ENCODE results near the gene TEX19.
"Not testable (repeated sequence)": the region's sequence is repeated elsewhere in the genome, so short reads cannot be mapped to it uniquely, and the experiment has no call there.

TEX19 gene

GRCh38 chr17:82380860-82381702 is 22.0 kb downstream of the TEX19 start:
- Histone ChIP-seq H3K27me3 (ENCODE audit: control insufficient read depth, insufficient read depth, low read length, poor library complexity, severe bottlenecking) (no peaks in the 10 kb centered on the region), H3K4me1 (ENCODE audit: control insufficient read depth, insufficient read depth, low read length) (peaks cover 7% of the 10 kb centered on the region), H3K27ac (ENCODE audit: insufficient read depth, low read depth, low read length, poor library complexity, severe bottlenecking) (no peak overlapping the region), H3K9me3 (ENCODE audit: control insufficient read depth, low read length) (no peaks in the 10 kb centered on the region), H3K4me3 (ENCODE audit: insufficient read depth, low read depth, low read length) (no peak overlapping the region), H3K36me3 (ENCODE audit: control insufficient read depth, insufficient read depth, low read length) (no peaks in the 10 kb centered on the region)
- 89 to 90% methylated on average over 23 of the region's 23 CpGs for WGBS, 2 experiments

- not testable (repeated sequence) for H3K9me3 ChIP-seq (ENCODE audit: control insufficient read depth, low read length); H3K27me3 ChIP-seq (ENCODE audit: control insufficient read depth, insufficient read depth, low read length, poor library complexity, severe bottlenecking); H3K27ac ChIP-seq (ENCODE audit: insufficient read depth, low read depth, low read length, poor library complexity, severe bottlenecking); H3K4me3 ChIP-seq (ENCODE audit: insufficient read depth, low read depth, low read length); H3K36me3 ChIP-seq (ENCODE audit: control insufficient read depth, insufficient read depth, low read length)
- 92 to 93% methylated on average over 10 of the region's 10 CpGs for WGBS, 2 experiments
- H3K4me1 ChIP-seq (ENCODE audit: control insufficient read depth, insufficient read depth, low read length), result peaks cover 12% of the 10 kb centered on the region
Measured at GRCh38 chr17:82381703-82382009, 22.6 kb downstream of the TEX19 start.

- not testable (repeated sequence) for H3K9me3 ChIP-seq (ENCODE audit: control insufficient read depth, low read length); H3K36me3 ChIP-seq (ENCODE audit: control insufficient read depth, insufficient read depth, low read length); H3K27me3 ChIP-seq (ENCODE audit: control insufficient read depth, insufficient read depth, low read length, poor library complexity, severe bottlenecking); H3K27ac ChIP-seq (ENCODE audit: insufficient read depth, low read depth, low read length, poor library complexity, severe bottlenecking); H3K4me3 ChIP-seq (ENCODE audit: insufficient read depth, low read depth, low read length)
- H3K4me1 ChIP-seq (ENCODE audit: control insufficient read depth, insufficient read depth, low read length), result peaks cover 14% of the 10 kb centered on the region
- 91 to 94% methylated on average over 21 of the region's 21 CpGs for WGBS, 2 experiments
Measured at GRCh38 chr17:82382220-82382932, 23.3 kb downstream of the TEX19 start.

- Histone ChIP-seq H3K4me3 (ENCODE audit: insufficient read depth, low read depth, low read length) (no peak overlapping the region), H3K27me3 (ENCODE audit: control insufficient read depth, insufficient read depth, low read length, poor library complexity, severe bottlenecking) (no peaks in the 10 kb centered on the region), H3K9me3 (ENCODE audit: control insufficient read depth, low read length) (no peaks in the 10 kb centered on the region), H3K4me1 (ENCODE audit: control insufficient read depth, insufficient read depth, low read length) (peaks cover 14% of the 10 kb centered on the region), H3K36me3 (ENCODE audit: control insufficient read depth, insufficient read depth, low read length) (no peaks in the 10 kb centered on the region), H3K27ac (ENCODE audit: insufficient read depth, low read depth, low read length, poor library complexity, severe bottlenecking) (no peak overlapping the region)
- 90 to 92% methylated on average over 11 of the region's 11 CpGs for WGBS, 2 experiments
Measured at GRCh38 chr17:82382933-82383255, 23.8 kb downstream of the TEX19 start.

GRCh38 chr17:82383411-82383810 is 24.4 kb downstream of the TEX19 start:
- 84 to 86% methylated on average over 17 of the region's 18 CpGs for WGBS, 2 experiments
- Histone ChIP-seq H3K27ac (ENCODE audit: insufficient read depth, low read depth, low read length, poor library complexity, severe bottlenecking) (no peak overlapping the region), H3K4me1 (ENCODE audit: control insufficient read depth, insufficient read depth, low read length) (peaks cover 14% of the 10 kb centered on the region)

GRCh38 chr17:82384051-82384729 is 25.1 kb downstream of the TEX19 start:
- whole genome bisulfite sequencing, 2 experiments, result 88 to 89% methylated on average over 22 of the region's 22 CpGs
- Histone ChIP-seq H3K4me3 (ENCODE audit: insufficient read depth, low read depth, low read length) (no peak overlapping the region), H3K4me1 (ENCODE audit: control insufficient read depth, insufficient read depth, low read length) (peaks cover 14% of the 10 kb centered on the region), H3K27me3 (ENCODE audit: control insufficient read depth, insufficient read depth, low read length, poor library complexity, severe bottlenecking) (no peaks in the 10 kb centered on the region), H3K36me3 (ENCODE audit: control insufficient read depth, insufficient read depth, low read length) (no peaks in the 10 kb centered on the region), H3K9me3 (ENCODE audit: control insufficient read depth, low read length) (no peaks in the 10 kb centered on the region), H3K27ac (ENCODE audit: insufficient read depth, low read depth, low read length, poor library complexity, severe bottlenecking) (no peak overlapping the region)

More at GRCh38 chr17:82383411-82383810, 24.4 kb downstream of the TEX19 start:
- no peaks in the 10 kb centered on the region for H3K27me3 ChIP-seq (ENCODE audit: control insufficient read depth, insufficient read depth, low read length, poor library complexity, severe bottlenecking)
- H3K9me3 ChIP-seq (ENCODE audit: control insufficient read depth, low read length), result no peaks in the 10 kb centered on the region
- no peaks in the 10 kb centered on the region for H3K36me3 ChIP-seq (ENCODE audit: control insufficient read depth, insufficient read depth, low read length)
- no peak overlapping the region for H3K4me3 ChIP-seq (ENCODE audit: insufficient read depth, low read depth, low read length)

GRCh38 chr17:82384730-82385481 is 25.9 kb downstream of the TEX19 start:
- WGBS, 2 experiments, result 79% methylated on average over 26 of the region's 26 CpGs
- Histone ChIP-seq H3K36me3 (ENCODE audit: control insufficient read depth, insufficient read depth, low read length) (no peaks in the 10 kb centered on the region), H3K9me3 (ENCODE audit: control insufficient read depth, low read length) (no peaks in the 10 kb centered on the region), H3K27me3 (ENCODE audit: control insufficient read depth, insufficient read depth, low read length, poor library complexity, severe bottlenecking) (no peaks in the 10 kb centered on the region), H3K4me3 (ENCODE audit: insufficient read depth, low read depth, low read length) (no peak overlapping the region), H3K4me1 (ENCODE audit: control insufficient read depth, insufficient read depth, low read length) (peaks cover 14% of the 10 kb centered on the region), H3K27ac (ENCODE audit: insufficient read depth, low read depth, low read length, poor library complexity, severe bottlenecking) (no peak overlapping the region)

GRCh38 chr17:82385559-82386254 is 26.7 kb downstream of the TEX19 start:
- H3K9me3 ChIP-seq (ENCODE audit: control insufficient read depth, low read length), result no peaks in the 10 kb centered on the region
- H3K27ac ChIP-seq (ENCODE audit: insufficient read depth, low read depth, low read length, poor library complexity, severe bottlenecking), result no peak overlapping the region
- 39 to 40% methylated on average over 22 to 26 of the region's 26 CpGs for WGBS, 2 experiments
- no peaks in the 10 kb centered on the region for H3K27me3 ChIP-seq (ENCODE audit: control insufficient read depth, insufficient read depth, low read length, poor library complexity, severe bottlenecking)
- H3K4me1 ChIP-seq (ENCODE audit: control insufficient read depth, insufficient read depth, low read length), result peaks cover 14% of the 10 kb centered on the region
- no peak overlapping the region for H3K4me3 ChIP-seq (ENCODE audit: insufficient read depth, low read depth, low read length)
- no peaks in the 10 kb centered on the region for H3K36me3 ChIP-seq (ENCODE audit: control insufficient read depth, insufficient read depth, low read length)

- 70 to 74% methylated on average over 13 to 17 of the region's 17 CpGs for WGBS, 2 experiments
- Histone ChIP-seq H3K9me3 (ENCODE audit: control insufficient read depth, low read length) (no peaks in the 10 kb centered on the region), H3K4me1 (ENCODE audit: control insufficient read depth, insufficient read depth, low read length) (peaks cover 14% of the 10 kb centered on the region), H3K27ac (ENCODE audit: insufficient read depth, low read depth, low read length, poor library complexity, severe bottlenecking) (no peak overlapping the region), H3K4me3 (ENCODE audit: insufficient read depth, low read depth, low read length) (no peak overlapping the region), H3K36me3 (ENCODE audit: control insufficient read depth, insufficient read depth, low read length) (no peaks in the 10 kb centered on the region), H3K27me3 (ENCODE audit: control insufficient read depth, insufficient read depth, low read length, poor library complexity, severe bottlenecking) (no peaks in the 10 kb centered on the region)
Measured at GRCh38 chr17:82386255-82386831, 27.3 kb downstream of the TEX19 start.
